Panc1 (cell line): ENCODE measurements around the gene MAPKAPK3. TPM values are rescaled to one million over a fixed set of nuclear protein-coding genes. Genes with fewer than 3 reads are reported as not detected.

Experiments
- ATAC-seq: fragments of 200-7000 bp; cut with Tn5 transposase; 2 replicates; pipeline ENCODE4 v1.9.1; 2020; ENCODE audit warnings: mild to moderate bottlenecking, moderate library complexity
- BruUV-seq: library from RNA; stranded (reverse); fragments of 400-500 nt; replicated peaks from 2 replicates; lab custom pipeline; 2021; lab: Mats Ljungman, UMichigan
- CTCF ChIA-PET: fragments of 300-600 bp; sonication (Branson Sonifier 250); formaldehyde crosslinking; loops from one replicate; lab custom pipeline; 2022; ENCODE audit warnings: antibody characterized with exemption; lab: Charles Lee
- POLR2A ChIA-PET: fragments of 300-600 bp; sonication (Branson Sonifier 250); formaldehyde crosslinking; loops from one replicate; lab custom pipeline; 2022; ENCODE audit warnings: antibody characterized with exemption; lab: Charles Lee
- DNase-seq: peaks from one replicate; pipeline ENCODE4 v3.0.0-alpha.2; 2010; ENCODE audit warnings: low read depth, low spot score
- H3K27ac ChIP-seq: 2 replicates; pipeline ENCODE4 v1.5.1; 2011; ENCODE audit warnings: mild to moderate bottlenecking, low read length, inconsistent platforms
- H3K27me3 ChIP-seq: fragments of 200-500 bp; sonication (Bioruptor generic); 2 replicates; pipeline ENCODE4 v1.6.0; 2014; ENCODE audit warnings: low read length, inconsistent platforms; ENCODE audit not compliant: control insufficient read depth, insufficient read depth
- H3K36me3 ChIP-seq: fragments of 200-500 bp; sonication (Bioruptor generic); 2 replicates; pipeline ENCODE4 v1.5.1; 2014; ENCODE audit warnings: inconsistent platforms, mild to moderate bottlenecking, low read length, moderate library complexity; ENCODE audit not compliant: control insufficient read depth, insufficient read depth
- H3K4me1 ChIP-seq: 2 replicates; pipeline ENCODE4 v1.5.1; 2011; ENCODE audit warnings: inconsistent platforms, mild to moderate bottlenecking, low read length, moderate library complexity; ENCODE audit not compliant: control insufficient read depth, insufficient read depth
- H3K4me3 ChIP-seq, 2 experiments: 2 replicates each; pipeline ENCODE4 v1.5.1; 2011 to 2012; ENCODE audit warnings: low read depth in 2 of 2, low read length in 2 of 2, mild to moderate bottlenecking in 2 of 2, inconsistent platforms in 1 of 2, moderate library complexity in 1 of 2
- H3K9me3 ChIP-seq: fragments of 200-500 bp; sonication (Bioruptor generic); 2 replicates; pipeline ENCODE4 v1.5.1; 2014; ENCODE audit warnings: low read depth, mild to moderate bottlenecking, inconsistent platforms, low read length, moderate library complexity; ENCODE audit not compliant: control insufficient read depth, insufficient read depth
- POLR2AphosphoS5 ChIP-seq: IDR thresholded peaks from 2 replicates; pipeline ENCODE4 v1.6.1; 2012; ENCODE audit warnings: mild to moderate bottlenecking, low read depth, low read length, moderate library complexity
- REST ChIP-seq, 2 experiments: IDR thresholded peaks; 2 replicates each; pipeline ENCODE4 v1.6.1; 2011 to 2012; ENCODE audit warnings: low read depth in 2 of 2, control low read depth in 1 of 2, low read length in 1 of 2, mild to moderate bottlenecking in 1 of 2, moderate library complexity in 1 of 2; ENCODE audit not compliant: insufficient read depth in 1 of 2
- SIN3A ChIP-seq: IDR thresholded peaks from 2 replicates; pipeline ENCODE4 v1.6.1; 2012; ENCODE audit warnings: low read depth, mild to moderate bottlenecking, low read length, moderate library complexity, borderline replicate concordance; ENCODE audit not compliant: insufficient read depth
- TCF7L2 ChIP-seq: IDR thresholded peaks from 2 replicates; pipeline ENCODE4 v1.6.1; 2011; ENCODE audit warnings: mild to moderate bottlenecking, low read depth, low read length, inconsistent platforms
- in situ Hi-C: cut with HindIII; loops from 2 replicates; pipeline ENCODE4 v1.10.0; 2016; ENCODE audit warnings: low sequenced_read_pairs, low pct_unique_long_range_greater_than_20kb
- intact Hi-C: fragments of 100-400 bp; cut with micrococcal nuclease; formaldehyde crosslinking; loops from one replicate; pipeline ENCODE4 v1.10.0; 2022; ENCODE audit not compliant: unreplicated experiment
- total RNA-seq: library from RNA; stranded (reverse); gene quantifications from one replicate; pipeline ENCODE4 v1.2.1, GENCODE V29; 2021; ENCODE audit not compliant: unreplicated experiment
- TF ChIP-seq, protein P1 (sequence below): fragments of 450-650 bp; IDR thresholded peaks from 2 replicates; pipeline ENCODE4 v1.5.1; 2017; ENCODE audit warnings: mild to moderate bottlenecking

The MAPKAPK3 gene
- total RNA-seq, 1 experiment from 2014 or later, result 14.8 TPM

- H3K36me3 ChIP-seq, result no peaks in the 10 kb centered on the region
- CTCF ChIA-PET, result no interaction called here
Measured at GRCh38 chr3:50645378-50645777, 28.4 kb downstream of the MAPKAPK3 start.

DNA sequence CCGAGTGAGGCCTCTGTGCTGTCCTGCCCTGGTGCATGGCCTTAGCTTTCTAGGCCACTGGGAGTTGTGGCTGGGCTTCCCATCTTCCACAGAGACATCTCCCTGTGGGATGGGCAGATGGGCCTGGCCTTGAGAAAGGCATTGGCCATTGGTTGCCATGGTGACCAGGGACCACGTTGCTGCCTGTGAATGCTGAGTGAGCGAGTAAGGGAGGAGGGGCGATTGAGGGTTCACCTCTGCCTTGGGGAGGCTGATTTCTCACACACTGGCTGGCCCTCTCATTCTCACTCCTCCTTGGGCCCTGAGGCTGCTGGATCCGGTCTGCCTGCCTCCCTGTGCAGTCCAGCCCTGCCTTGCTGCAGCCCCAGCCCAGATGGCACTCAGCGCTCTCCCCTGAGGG is 31.4 kb downstream of the MAPKAPK3 start:
- ChIA-PET POLR2A (no interaction called here), CTCF (interaction anchor here (1.4 kb wide), 1 partner anchor 32 kb away, joined by 3 read pairs; no protein-coding TSS in a partner anchor)
- DNase-seq (no peak), ATAC-seq (no peak)
- Histone ChIP-seq H3K36me3 (no peaks in the 10 kb centered on the region), H3K9me3 (no peaks in the 10 kb centered on the region), H3K4me1 (no peaks in the 10 kb centered on the region), H3K27ac (no peak overlapping the region), H3K27me3 (no peaks in the 10 kb centered on the region), H3K4me3 (no peak overlapping the region)
- intact Hi-C loops, result no loop called here
- no TSS peak for BruUV-seq
- no peak for TF ChIP-seq SIN3A
- TF ChIP-seq POLR2AphosphoS5, result no peak
- no peak for TF ChIP-seq TCF7L2
- no peak for TF ChIP-seq REST (IDR thresholded peaks at IDR 0.05; ENCODE audit: insufficient read depth in 1 of 2, low read depth in 2 of 2, low read length in 1 of 2)
- TF ChIP-seq, protein P1, sequence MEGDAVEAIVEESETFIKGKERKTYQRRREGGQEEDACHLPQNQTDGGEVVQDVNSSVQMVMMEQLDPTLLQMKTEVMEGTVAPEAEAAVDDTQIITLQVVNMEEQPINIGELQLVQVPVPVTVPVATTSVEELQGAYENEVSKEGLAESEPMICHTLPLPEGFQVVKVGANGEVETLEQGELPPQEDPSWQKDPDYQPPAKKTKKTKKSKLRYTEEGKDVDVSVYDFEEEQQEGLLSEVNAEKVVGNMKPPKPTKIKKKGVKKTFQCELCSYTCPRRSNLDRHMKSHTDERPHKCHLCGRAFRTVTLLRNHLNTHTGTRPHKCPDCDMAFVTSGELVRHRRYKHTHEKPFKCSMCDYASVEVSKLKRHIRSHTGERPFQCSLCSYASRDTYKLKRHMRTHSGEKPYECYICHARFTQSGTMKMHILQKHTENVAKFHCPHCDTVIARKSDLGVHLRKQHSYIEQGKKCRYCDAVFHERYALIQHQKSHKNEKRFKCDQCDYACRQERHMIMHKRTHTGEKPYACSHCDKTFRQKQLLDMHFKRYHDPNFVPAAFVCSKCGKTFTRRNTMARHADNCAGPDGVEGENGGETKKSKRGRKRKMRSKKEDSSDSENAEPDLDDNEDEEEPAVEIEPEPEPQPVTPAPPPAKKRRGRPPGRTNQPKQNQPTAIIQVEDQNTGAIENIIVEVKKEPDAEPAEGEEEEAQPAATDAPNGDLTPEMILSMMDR, result no peak
- in situ Hi-C loops, result no loop called here

More at GRCh38 chr3:50645378-50645777, 28.4 kb downstream of the MAPKAPK3 start:
- Histone ChIP-seq H3K9me3 (no peaks in the 10 kb centered on the region), H3K4me1 (no peaks in the 10 kb centered on the region), H3K4me3 (no peak overlapping the region), H3K27ac (no peak overlapping the region), H3K27me3 (no peaks in the 10 kb centered on the region)
- BruUV-seq, result no TSS peak
- TF ChIP-seq REST (IDR thresholded peaks at IDR 0.05; ENCODE audit: insufficient read depth in 1 of 2, low read depth in 2 of 2, low read length in 1 of 2) (no peak), POLR2AphosphoS5 (no peak), SIN3A (no peak), TCF7L2 (no peak)
- TF ChIP-seq, protein P1, result no peak
- intact Hi-C loops, result no loop called here
- ATAC-seq, result no peak
- in situ Hi-C loops, result no loop called here
- POLR2A ChIA-PET, result no interaction called here
- DNase-seq, result no peak
